Right atrium auricular region (tissue), 2 donors: ENCODE data around the gene HCFC1R1. TPM values are rescaled to one million over a fixed set of nuclear protein-coding genes. Genes with fewer than 3 reads are reported as not detected.

ENCODE experiments used
- DNase-seq: peaks from one replicate; pipeline ENCODE4 v3.0.0-alpha.2; 2019; ENCODE audit warnings: low spot score
- H3K27ac ChIP-seq, 2 donors: fragments of 200-600 bp; sonication (generic); 1 replicate in 1 of 2; 2 replicates in 1 of 2; pipeline ENCODE4 v1.5.1; 2016 to 2019
- H3K27me3 ChIP-seq, 2 donors: fragments of 200-600 bp; sonication (generic); one replicate each; pipeline versions ENCODE4 v1.5.1 to v1.6.0; 2017 to 2019
- H3K36me3 ChIP-seq: fragments of 200-600 bp; sonication (generic); one replicate; pipeline ENCODE4 v1.5.1; 2016
- H3K4me1 ChIP-seq, 2 donors: fragments of 200-600 bp; sonication (generic); one replicate each; pipeline versions ENCODE4 v1.5.1 to v1.6.0; 2017 to 2019
- H3K4me3 ChIP-seq, 2 donors: fragments of 200-600 bp; sonication (generic); 1 replicate in 1 of 2; 2 replicates in 1 of 2; pipeline ENCODE4 v1.5.1; 2017 to 2019; ENCODE audit warnings: mild to moderate bottlenecking in 1 of 2, moderate library complexity in 1 of 2
- H3K9me3 ChIP-seq, 2 donors: fragments of 200-600 bp; sonication (generic); one replicate each; pipeline ENCODE4 v1.5.1; 2019
- CTCF ChIP-seq, 2 donors: fragments of 200-600 bp; sonication (generic); IDR thresholded peaks; one replicate each; pipeline ENCODE4 v1.5.1; 2019; ENCODE audit warnings: antibody characterized with exemption in 2 of 2
- total RNA-seq, 2 donors: library from RNA; depleted of rRNA; stranded (reverse); fragments of >200 nt; gene quantifications; one replicate each; pipeline ENCODE4 v1.1.0, GENCODE V29; 2016

Gene HCFC1R1
- total RNA-seq, 2 donors from 2014 or later, result 22.5 to 33.1 TPM

GRCh38 chr16:3017794-3018506 lies 5.8 kb downstream of the HCFC1R1 start, which contains the start of gene CLDN6:
Gene CLDN6 (minus strand): TSS chr16:3018183. CDS start chr16:3016021, 2,162 bp downstream.
- H3K27ac ChIP-seq, result no peak within 1 kb of the TSS
- TF ChIP-seq CTCF (IDR thresholded peaks at IDR 0.05), result no peak
- H3K27me3 ChIP-seq, result peaks cover 0 to 11% of the 10 kb centered on the region in 2 donors
- no peaks in the 10 kb centered on the region for H3K9me3 ChIP-seq
- no peak for DNase-seq
- peaks cover 0 to 38% of the 10 kb centered on the region in 2 donors for H3K4me1 ChIP-seq
- H3K4me3 ChIP-seq, result no peak within 1 kb of the TSS
- H3K36me3 ChIP-seq, result no peaks in the 10 kb centered on the region

- Histone ChIP-seq H3K36me3 (no peaks in the 10 kb centered on the region), H3K4me1 (peaks cover 0 to 32% of the 10 kb centered on the region in 2 donors), H3K4me3 (no peak overlapping the region), H3K27me3 (peaks cover 0 to 12% of the 10 kb centered on the region in 2 donors), H3K27ac (no peak overlapping the region), H3K9me3 (no peaks in the 10 kb centered on the region)
- no peak for DNase-seq
- no peak for TF ChIP-seq CTCF (IDR thresholded peaks at IDR 0.05)
These were observed 6.4 kb downstream of the HCFC1R1 start for GRCh38 chr16:3017344-3017743.

GRCh38 chr16:3015865-3016521 lies 7.7 kb downstream of the HCFC1R1 start:
- Histone ChIP-seq H3K27me3 (peaks cover 0 to 19% of the 10 kb centered on the region in 2 donors), H3K4me1 (peaks cover 0 to 19% of the 10 kb centered on the region in 2 donors), H3K9me3 (no peaks in the 10 kb centered on the region)

GRCh38 chr16:3014971-3015370 lies 8.8 kb downstream of the HCFC1R1 start:
- no peaks in the 10 kb centered on the region for H3K9me3 ChIP-seq
- TF ChIP-seq CTCF (IDR thresholded peaks at IDR 0.05), result no peak
- H3K4me1 ChIP-seq, result peaks cover 0 to 13% of the 10 kb centered on the region in 2 donors
- H3K36me3 ChIP-seq, result no peaks in the 10 kb centered on the region
- no peak overlapping the region for H3K27ac ChIP-seq
- H3K4me3 ChIP-seq, result no peak overlapping the region
- no peak for DNase-seq
- H3K27me3 ChIP-seq, result peaks cover 0 to 19% of the 10 kb centered on the region in 2 donors

More at GRCh38 chr16:3015865-3016521, 7.7 kb downstream of the HCFC1R1 start:
- Histone ChIP-seq H3K4me3 (no peak overlapping the region), H3K36me3 (no peaks in the 10 kb centered on the region), H3K27ac (no peak overlapping the region)
- TF ChIP-seq CTCF (IDR thresholded peaks at IDR 0.05), result no peak
- no peak for DNase-seq

GRCh38 chr16:3013998-3014690 lies 9.6 kb downstream of the HCFC1R1 start:
- H3K36me3 ChIP-seq, result no peaks in the 10 kb centered on the region
- H3K27me3 ChIP-seq, result peaks cover 0 to 19% of the 10 kb centered on the region in 2 donors
- no peak for DNase-seq
- no peak overlapping the region for H3K4me3 ChIP-seq
- no peak overlapping the region for H3K27ac ChIP-seq
- H3K9me3 ChIP-seq, result no peaks in the 10 kb centered on the region
- TF ChIP-seq CTCF (IDR thresholded peaks at IDR 0.05), result no peak
- H3K4me1 ChIP-seq, result peaks cover 0 to 8% of the 10 kb centered on the region in 2 donors
